Colon (tissue), 2 donors: ENCODE measurements around the gene LRRC27.
"Not testable (repeated sequence)": the region's sequence is repeated elsewhere in the genome, so short reads cannot be mapped to it uniquely, and the experiment has no call there.

Experiments used
- FAIRE-seq: peaks from 2 replicates; lab custom pipeline; 2012; peaks lifted over from hg19 to GRCh38; lab: Jason Lieb, UNC
- donor health status: control.
- donor health status: control.

Gene LRRC27

DNA sequence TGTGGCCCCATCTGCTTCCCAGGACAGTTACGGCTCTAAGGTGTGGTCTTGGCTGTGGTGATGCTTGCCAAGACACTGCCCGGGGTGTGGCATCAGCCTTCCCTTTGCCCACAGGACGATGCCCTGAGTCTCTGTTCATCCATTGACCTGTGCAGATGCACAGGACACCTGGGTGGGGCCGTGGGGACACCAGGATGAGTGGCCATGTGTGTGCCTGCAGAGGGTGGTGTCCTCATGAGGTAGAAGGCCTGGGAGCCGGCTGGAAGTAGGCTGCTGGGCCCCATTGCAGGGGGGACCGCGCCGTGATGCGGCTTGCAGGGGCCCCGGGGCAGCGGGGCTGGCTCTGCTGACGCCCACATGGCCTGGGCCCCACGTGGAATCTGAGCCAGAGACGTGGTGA lies 42.6 kb downstream of the LRRC27 start:
- no peak for FAIRE-seq

DNA sequence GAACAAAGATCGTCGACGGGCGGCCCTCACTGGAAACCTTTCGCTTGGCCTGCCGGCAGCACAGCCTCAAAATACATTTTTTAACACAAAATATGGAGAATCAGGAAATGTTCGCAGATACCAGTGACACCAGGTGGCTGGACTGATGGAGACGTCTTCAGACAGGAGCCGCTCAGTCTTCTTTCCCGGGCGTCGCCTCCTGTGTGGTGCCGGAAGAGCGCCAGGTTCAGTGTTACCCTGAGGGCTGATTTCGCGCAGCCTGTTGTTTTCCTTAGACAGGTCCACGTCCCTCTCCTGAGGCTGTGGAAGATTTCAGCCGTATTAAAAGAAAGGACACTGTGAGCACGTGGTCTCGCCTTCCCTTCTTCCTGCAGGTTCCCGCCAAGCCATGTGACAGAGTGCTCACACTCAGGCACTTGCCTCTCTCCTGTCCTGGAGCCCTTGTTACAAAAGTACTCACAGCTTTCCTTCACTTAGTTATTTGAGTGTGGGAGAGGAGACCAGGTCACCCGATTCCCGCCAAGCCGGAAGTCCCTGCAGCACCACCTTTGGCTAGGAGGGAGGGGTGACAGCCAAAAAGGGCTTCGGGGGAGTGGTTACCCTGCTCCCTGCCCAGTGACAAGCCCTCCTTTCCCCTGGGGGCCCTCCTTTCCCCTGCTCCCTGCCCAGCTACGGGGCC lies 43.3 kb downstream of the LRRC27 start:
- no peak for FAIRE-seq

DNA sequence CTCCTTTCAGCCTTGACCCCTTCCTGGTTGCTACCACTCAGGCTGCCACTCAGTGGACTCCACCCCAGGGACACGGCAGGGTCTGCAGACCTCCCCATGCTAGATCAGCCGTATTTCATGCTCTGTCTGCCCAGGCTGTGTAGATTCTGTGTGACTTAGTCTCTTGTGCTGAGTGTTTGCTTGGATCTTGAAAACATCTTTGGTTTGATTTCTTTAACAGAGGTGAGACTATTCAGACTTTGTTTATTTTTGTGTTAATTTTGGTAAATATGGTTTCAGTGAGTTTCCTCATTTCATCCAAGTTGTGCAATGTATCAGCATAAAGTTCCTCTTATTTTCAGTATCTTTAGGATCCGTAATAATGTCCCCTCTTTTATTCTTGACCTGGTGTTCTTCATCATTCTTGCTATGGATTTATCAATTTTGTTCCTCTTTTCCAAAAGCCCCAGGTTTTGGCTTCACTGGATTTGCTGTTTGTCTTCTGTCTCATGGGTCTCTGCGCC lies 43.9 kb downstream of the LRRC27 start:
- no peak for FAIRE-seq

DNA sequence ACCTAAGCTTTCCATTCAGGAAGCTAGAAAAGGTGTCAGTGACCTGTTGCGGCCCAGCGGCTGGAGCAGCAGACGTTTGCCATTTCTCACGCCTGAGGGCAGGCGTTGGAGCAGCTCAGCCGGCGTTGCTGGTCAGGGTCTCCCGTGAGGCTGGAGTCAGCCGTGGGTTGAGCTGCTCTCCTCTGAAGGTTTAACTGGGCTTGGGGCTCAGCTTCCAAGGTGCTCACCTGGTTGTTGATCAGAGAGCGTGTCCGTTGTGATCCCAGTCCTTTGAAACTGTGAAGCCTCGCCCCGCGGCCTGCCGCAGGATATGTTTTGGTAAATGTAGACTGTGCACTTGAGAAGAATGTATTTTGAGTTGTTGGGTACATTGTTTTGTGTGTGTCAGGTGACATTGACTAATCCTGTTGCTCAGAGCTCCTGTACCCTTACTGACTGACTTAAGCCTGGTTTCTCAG lies 44.4 kb downstream of the LRRC27 start:
- FAIRE-seq = no peak

DNA sequence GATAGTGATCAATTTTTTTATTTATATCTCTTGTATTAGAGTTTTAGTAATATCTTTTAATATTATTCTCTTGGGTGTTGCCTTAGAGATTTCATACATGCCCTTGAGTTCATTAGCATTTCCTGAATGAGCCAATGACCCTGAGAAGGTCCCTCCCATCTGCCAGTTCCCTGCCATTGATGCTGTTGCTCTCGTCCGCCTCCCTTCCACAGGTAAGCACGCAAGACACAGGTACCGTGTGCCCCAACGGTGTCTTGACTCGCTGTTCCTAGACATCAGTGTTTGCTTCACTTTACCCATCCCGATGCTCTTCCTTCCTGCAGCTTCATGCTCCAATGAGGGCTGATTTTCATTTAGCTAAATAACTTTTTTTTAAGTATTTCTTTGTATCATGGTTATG lies 45.3 kb downstream of the LRRC27 start:
- no peak for FAIRE-seq

DNA sequence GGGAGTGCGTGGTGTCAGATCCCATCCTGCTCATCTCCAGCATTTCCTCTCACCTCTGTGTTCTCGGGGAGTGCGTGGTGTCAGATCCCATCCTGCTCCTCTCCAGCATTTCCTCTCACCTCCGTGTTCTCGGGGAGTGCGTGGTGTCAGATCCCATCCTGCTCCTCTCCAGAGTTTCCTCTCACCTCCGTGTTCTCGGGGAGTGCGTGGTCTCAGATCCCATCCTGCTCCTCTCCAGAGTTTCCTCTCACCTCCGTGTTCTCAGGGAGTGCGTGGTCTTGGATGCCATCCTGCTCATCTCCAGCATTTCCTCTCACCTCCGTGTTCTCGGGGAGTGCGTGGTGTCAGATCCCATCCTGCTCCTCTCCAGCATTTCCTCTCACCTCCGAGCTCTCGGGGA lies 47.0 kb downstream of the LRRC27 start:
- not testable (repeated sequence) for FAIRE-seq

DNA sequence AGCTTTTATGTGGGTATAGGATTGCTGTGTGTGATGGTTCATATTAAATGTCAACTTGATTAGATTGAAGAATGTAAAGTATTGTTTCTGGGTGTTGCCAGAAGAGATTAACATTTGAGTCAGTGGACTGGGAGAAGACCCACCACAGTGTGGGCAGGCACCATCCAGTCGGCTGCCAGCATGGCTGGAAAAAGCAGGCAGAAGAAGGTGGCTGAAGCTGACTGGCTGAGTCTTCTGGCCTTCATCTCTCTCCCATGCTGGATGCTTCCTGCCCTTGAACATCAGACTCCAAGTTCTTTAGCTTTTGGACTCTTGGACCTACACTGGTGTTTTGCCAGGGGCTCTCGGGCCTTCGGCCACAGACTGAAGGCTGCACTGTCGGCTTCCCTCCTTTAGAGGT lies 49.0 kb downstream of the LRRC27 start:
- not testable (repeated sequence) for FAIRE-seq

DNA sequence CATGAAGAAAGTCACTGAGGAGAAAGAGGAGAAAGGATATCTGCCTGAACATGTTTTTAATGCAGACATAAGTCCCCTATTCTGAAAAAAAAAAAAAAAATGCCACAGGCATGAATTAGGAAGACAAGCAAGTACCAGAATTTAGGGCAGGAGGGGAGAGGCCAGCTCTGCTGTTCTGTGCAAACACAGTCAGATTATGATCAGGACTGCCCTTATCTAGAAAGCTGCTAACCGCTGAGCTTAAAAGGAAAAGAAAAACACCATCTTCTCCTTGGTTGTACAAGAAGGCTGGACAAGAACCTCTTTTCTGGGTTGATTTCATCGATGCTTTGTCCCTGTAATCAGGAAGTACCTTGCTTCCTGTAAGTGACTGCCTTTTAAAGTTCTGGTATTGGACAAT lies 49.7 kb downstream of the LRRC27 start:
- FAIRE-seq = no peak

DNA sequence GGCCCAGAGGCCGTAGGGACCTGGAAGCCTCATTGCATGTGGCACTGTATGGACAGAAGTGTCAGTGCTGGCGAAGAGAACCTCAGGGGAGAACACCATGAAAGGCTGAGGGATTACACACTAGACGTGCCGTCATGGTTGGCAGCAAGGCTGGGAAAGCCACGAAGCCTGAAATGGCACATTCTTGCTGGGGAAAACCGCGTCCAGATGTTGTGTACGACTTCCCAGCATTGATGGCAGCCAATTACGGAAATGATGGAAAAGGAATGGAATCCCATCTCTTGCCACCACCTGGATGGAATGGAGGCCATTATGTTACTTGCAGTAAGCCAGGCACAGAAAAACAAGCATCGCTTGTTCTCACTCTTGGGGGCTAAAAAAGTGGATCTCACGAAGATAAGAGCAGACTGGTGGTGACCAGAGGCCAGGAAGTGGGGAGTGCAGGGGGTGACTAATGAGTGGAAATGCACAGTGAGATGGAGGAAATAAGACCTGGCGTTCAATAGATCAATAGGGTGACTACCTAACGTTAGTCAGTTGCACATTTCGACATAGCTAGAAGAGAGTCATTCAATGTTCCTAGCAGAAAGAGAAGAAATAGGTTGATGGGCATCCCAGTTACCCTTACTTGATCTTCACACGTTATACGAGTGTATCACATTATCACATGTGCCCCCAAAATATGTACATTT lies 50.4 kb downstream of the LRRC27 start:
- FAIRE-seq = no peak

DNA sequence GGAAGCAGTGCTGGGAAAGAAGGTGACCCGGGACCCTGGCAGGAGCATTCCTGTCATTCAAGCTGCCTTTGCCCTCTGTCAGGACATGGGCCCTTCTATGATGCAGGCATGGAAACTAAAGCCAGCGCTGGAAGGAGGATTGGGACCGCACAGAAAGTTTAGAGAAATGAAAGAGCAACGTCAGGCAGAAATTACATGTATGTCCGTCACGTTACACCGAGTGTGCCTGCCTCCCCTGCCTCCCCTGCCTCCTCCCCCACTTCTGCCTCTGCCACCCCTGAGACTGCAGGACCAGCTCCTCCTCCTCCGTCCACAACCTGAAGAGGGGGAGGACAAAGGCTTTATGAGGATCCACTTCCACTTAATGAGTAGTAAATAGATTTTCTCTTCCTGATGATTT lies 51.1 kb downstream of the LRRC27 start:
- FAIRE-seq = no peak

DNA sequence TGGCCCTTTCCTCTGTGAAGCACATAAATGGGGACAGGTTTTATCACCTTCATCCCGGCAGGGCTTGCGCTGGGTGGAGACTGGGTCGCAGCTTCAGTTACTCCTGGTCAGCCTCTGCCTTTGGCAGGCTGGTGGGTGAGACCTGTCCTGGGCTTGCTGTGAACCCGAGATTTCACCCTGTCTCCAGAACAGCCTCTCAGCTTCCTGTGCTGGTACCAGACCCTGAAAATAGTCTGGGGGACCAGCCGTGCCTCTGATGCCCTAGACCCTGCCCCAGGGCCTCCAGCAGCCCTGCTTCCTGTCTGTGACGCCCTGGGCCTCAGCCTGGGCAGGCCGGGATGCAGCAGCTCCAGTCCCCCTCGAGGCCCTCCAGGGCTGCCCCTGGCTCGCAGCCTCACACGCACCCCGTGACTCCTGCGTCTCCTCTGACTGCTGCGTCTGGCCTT lies 51.8 kb downstream of the LRRC27 start:
- no peak for FAIRE-seq

DNA sequence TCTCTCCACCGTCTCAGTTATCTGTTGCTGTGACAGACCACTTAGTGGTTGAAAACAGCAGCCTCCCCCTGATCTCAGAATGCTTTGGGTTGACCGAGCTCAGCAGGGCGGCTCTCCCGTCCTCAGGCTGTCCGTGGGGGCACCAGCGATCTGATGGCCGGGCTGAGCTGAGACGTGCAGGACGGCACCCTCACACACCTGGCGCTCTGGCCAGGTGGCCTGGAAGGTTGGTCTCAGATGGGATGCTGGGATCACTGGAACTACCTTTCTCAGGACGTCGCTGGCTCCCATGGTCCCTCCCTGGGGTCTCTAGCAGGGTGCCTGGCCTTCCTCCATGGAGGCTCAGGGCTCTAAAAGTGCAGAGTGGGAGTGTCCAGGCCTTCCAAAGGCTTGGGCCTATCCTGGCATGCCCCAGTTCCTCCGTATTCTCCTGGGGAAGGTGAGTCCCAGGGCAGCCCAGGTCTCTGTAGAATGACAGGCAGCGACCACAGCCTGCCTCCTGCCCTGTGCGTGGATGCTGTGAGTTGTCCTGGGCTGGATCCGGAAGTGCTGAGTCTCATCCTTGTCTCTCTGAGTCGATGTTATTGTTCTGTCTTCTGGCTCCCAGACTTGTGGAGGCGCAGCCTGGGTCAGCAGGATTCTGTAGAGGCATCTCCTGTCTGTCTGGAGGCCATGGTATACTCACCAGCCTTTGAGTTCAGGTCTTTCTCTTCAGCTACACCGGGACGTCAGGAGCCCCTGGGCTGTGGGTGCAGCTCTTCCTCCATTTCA lies 52.8 kb downstream of the LRRC27 start:
- no peak for FAIRE-seq

DNA sequence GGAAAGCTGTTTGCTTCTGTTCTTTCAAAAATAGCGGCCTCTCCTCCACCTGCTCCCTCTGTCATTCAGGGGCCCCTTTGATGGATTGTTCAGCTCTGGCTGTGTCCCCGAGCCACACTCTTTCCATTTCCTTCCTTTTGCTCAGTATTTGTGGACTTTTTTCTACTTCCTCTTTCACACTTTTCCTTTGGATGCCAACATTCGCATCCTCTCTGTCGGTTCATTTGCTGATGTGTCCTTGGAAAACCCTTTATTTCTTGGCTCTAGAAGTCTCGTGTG lies 53.3 kb downstream of the LRRC27 start:
- no peak for FAIRE-seq

DNA sequence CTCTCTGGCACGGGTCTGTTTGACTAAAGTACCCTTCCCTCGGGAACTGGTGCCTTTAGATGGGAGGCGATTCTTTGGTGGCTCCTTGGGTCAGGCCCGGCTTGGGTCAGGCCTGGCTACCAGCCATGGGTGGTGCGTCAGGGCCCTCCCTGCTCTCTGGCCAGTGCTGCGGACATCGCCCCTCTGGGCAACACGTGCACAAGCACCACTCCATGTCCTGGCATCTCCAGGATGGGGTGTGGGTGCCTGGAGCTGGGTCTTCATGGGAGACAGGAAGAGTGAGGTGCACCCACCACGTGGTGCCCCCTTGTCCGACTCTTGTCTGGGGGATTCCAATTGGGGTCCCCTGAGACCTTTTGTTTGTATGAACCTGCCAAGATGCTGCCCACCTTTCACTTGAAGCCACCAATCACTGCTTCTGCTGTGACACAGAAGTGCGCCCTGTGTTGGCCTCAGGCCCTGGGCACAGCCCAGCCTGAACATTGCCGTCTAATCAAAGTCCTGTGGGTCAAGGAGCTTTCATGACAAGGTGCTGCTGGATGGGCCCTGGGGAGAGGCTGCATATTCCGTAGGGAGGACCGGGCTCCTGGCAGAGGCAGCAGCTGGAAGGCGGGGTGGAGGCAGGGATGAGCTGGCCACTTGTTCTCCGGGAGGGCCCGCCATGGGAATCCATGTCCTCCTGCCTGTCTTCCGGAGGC lies 53.9 kb downstream of the LRRC27 start:
- FAIRE-seq = no peak

DNA sequence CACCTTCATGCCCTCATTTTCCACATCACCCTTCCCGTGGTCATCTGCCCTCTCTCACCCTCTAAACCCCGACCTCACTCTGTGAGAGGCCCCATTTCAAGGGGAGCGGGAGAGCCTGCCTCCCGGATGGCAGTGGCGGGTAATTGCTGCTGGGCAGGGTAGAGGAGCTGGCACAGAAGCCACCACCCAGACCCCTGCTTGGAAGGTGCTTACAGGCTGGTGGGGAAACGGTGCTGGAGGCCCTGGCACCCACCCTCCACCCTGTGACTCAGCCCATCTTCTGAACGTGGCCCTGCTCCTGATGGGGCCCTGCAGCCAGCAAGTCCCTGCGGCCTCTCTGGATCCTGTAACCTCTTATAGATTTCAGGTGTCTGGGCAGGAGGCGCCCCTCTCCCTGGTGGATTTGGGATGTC lies 54.4 kb downstream of the LRRC27 start:
- FAIRE-seq = no peak

DNA sequence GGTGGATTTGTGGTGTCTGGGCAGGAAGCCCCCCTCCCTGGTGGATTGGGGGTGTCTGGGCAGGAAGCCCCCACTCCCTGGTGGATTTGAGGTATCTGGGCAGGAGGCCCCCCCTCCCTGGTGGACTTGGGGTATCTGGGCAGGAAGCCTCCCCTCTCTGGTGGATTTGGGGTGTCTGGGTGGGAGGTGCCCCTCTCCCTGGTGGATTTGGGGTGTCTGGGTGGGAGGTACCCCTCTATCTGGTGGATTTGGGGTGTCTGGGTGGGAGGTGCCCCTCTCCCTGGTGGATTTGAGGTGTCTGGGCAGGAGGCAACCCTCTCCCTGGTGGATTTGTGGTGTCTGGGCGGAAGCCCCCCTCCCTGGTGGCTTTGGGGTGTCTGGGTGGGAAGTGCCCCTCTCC lies 54.9 kb downstream of the LRRC27 start:
- FAIRE-seq = not testable (repeated sequence)

DNA sequence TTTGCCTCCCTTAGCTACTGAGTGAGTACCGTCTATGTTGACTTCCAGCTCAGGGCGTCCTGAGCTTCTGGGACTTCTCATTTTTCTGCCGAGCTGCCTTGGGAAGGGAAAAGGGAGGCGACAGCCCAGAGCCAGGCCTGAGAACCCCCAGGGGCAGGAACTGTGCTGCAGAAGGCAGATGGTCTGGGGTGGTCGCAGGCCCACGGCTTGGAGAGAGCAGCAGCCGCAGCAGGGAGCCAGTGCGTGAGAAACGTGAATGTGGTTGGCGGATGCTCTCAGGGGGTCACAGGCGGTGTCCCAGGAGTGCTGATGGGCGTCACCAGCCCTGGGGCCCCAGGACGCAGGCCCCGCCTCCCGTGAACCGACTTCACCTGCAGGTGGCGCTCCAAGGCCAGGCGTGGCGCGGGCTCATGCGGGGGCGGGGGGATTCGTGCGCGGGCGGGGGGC lies 55.8 kb downstream of the LRRC27 start:
- no peak for FAIRE-seq

DNA sequence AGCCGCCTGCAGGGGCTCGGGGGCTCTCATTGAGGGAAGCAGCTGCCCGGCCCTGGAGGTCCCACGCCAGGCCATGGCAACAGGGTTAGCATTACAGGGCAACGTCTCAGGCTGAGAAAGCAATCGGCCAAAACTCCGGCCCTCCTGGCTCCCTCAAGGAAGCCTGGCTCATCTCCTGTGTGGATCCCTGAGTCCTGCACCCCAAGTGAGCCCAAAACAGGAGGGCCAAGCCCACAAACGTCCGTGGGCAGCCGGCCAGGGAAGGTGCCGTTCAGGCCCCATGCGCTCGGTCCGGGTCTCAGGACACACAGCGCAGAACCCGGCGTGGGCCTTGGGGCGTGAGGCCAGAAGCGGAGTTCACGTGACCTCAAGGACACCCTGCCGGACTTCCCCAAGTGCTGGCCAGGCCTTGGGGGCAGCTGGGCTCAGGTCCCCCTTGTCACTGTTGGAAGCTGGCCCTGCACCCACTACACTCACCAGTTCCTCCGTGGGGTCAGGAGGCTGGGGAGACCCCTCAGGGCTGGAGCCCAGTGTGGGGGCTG lies 57.0 kb downstream of the LRRC27 start:
- no peak for FAIRE-seq

DNA sequence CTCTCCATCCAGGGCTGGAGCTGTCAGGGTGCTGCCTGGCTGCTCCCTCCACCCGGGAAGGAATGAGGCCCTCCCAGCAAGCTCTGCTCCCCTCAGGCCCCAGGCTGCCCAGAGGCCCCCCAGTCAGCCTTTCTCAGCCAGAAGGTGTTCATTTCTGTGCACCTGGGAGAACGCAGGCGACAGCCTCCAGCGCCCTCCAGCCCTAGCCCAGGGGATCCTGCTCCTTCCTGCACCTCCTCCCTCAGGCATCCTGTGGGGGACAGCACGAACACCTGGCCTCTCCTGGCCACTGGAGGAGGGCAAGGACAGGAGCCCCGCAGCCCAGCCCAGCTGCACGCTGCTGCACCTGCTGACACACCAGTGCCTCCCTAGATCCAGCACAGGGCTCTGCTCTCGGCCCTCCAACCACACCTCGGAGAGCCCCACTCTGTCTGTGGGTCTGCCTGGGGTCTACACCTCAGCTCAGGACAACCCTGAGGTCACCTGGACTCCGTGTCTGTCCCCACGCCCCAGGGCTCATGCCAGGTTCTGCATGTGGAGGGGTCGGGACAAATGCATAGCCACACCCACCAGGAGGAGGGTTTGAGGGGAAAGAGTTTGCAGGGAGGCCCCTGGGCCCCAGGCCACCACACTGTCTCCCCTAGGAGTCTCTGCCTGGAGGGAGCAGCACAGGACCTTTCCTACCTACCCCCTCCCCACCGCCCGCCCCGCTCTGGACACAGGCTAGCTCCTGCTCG lies 57.6 kb downstream of the LRRC27 start:
- FAIRE-seq = no peak

DNA sequence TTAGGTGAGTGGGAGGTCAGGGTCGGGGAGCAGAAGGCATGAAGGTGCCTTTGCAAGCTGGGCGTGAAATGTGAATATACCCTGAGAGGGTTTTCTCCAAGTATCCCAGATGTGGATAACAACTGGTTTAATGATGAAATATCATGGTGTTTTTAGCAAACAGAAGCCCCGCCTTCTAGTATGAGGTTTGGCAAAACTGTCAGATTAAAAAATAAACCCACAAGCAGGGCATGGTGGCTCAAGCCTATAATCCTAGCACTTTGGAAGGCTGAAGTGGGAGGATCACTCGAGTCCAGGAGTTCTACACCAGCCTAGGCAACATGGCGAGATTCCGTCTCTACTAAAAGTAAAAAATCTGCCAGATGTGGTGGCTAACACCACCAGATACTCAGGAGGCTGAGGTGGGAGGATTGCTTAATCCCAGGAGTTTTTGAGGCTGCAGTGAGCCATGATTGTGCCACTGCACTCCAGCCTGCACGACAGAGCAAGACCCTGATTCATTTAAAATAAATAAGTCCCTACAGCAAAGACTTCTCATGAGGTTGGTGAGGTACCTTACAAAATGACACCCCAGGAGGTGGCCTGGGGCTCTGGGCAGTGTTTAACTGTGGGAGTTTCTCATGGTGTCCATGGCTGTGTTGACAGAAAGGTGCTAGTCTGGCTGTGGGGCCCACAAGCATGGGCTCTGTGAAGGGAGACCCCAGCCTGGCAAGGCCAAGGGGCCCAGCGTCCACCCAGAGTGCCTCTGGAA lies 58.4 kb downstream of the LRRC27 start:
- FAIRE-seq = no peak
